Measurements from ENCODE around the gene HMG20A.

- TF ChIP-seq PPARA (CRISPR knock-in tag; IDR thresholded peaks at IDR 0.05; ENCODE audit: borderline replicate concordance) (no peak), TSHZ2 (CRISPR knock-in tag; IDR thresholded peaks at IDR 0.05) (no peak), CREB5 (CRISPR knock-in tag; IDR thresholded peaks at IDR 0.05; ENCODE audit: low read depth) (no peak), PATZ1 (CRISPR knock-in tag; IDR thresholded peaks at IDR 0.05; ENCODE audit: borderline replicate concordance) (no peak), ZNF565 (CRISPR knock-in tag; conservative IDR thresholded peaks at IDR 0.05; ENCODE audit: low read depth) (no peak), SNAI2 (CRISPR knock-in tag; IDR thresholded peaks at IDR 0.05) (no peak), TOX (CRISPR knock-in tag; IDR thresholded peaks at IDR 0.05; ENCODE audit: borderline replicate concordance) (no peak), ZFP3 (CRISPR knock-in tag; IDR thresholded peaks at IDR 0.05) (no peak), POU6F1 (CRISPR knock-in tag; IDR thresholded peaks at IDR 0.05; ENCODE audit: borderline replicate concordance, low read depth) (no peak), ZFP30 (CRISPR knock-in tag; IDR thresholded peaks at IDR 0.05) (no peak), ARNTL (CRISPR knock-in tag; IDR thresholded peaks at IDR 0.05; ENCODE audit: borderline replicate concordance, low read depth) (no peak), OSR1 (CRISPR knock-in tag; IDR thresholded peaks at IDR 0.05) (no peak), ISL1 (CRISPR knock-in tag; IDR thresholded peaks at IDR 0.05) (no peak)
Observed at GRCh38 chr15:77406846-77407245, 13.8 kb upstream of the HMG20A start.

All from SK-N-SH treated with all-trans-retinoic acid at 6 μM for 48 hours (cell line).